ENCODE data around the gene ARRDC2.

DNA sequence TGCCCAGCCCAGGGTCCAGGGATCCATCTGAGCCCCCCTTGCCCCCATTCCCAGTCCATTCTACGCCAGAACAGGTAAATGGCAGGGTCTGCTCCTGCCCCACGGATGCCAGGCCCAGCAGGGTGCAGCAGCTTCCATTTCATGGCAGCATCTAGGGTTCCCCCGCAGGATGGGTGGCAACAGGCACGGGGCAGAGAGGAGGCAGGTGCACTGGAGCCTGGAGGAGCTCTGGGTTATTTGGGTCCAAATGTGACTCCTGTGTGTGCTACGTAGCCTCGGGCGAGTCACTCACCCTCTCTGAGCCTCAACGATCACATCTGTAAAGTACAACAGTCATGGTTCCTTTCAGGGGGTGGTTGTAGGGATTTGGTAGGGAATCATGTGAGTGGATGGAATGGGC lies 51.3 kb downstream of the ARRDC2 start:
- no peak for TF ChIP-seq HCFC1 (IDR thresholded peaks at IDR 0.05; ENCODE audit: low read length)
- TF ChIP-seq, protein P1, sequence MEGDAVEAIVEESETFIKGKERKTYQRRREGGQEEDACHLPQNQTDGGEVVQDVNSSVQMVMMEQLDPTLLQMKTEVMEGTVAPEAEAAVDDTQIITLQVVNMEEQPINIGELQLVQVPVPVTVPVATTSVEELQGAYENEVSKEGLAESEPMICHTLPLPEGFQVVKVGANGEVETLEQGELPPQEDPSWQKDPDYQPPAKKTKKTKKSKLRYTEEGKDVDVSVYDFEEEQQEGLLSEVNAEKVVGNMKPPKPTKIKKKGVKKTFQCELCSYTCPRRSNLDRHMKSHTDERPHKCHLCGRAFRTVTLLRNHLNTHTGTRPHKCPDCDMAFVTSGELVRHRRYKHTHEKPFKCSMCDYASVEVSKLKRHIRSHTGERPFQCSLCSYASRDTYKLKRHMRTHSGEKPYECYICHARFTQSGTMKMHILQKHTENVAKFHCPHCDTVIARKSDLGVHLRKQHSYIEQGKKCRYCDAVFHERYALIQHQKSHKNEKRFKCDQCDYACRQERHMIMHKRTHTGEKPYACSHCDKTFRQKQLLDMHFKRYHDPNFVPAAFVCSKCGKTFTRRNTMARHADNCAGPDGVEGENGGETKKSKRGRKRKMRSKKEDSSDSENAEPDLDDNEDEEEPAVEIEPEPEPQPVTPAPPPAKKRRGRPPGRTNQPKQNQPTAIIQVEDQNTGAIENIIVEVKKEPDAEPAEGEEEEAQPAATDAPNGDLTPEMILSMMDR (IDR thresholded peaks at IDR 0.05 in 2 of 3, conservative IDR thresholded peaks at IDR 0.05 in 1 of 3; ENCODE audit: control insufficient read depth in 2 of 3, extremely low read depth in 1 of 3, insufficient read depth in 1 of 3, low read depth in 3 of 3, low read length in 3 of 3), result no peak
- TF ChIP-seq POLR2AphosphoS2 (IDR thresholded peaks at IDR 0.05; ENCODE audit: low read depth, low read length), result no peak
- TF ChIP-seq, protein P2, sequence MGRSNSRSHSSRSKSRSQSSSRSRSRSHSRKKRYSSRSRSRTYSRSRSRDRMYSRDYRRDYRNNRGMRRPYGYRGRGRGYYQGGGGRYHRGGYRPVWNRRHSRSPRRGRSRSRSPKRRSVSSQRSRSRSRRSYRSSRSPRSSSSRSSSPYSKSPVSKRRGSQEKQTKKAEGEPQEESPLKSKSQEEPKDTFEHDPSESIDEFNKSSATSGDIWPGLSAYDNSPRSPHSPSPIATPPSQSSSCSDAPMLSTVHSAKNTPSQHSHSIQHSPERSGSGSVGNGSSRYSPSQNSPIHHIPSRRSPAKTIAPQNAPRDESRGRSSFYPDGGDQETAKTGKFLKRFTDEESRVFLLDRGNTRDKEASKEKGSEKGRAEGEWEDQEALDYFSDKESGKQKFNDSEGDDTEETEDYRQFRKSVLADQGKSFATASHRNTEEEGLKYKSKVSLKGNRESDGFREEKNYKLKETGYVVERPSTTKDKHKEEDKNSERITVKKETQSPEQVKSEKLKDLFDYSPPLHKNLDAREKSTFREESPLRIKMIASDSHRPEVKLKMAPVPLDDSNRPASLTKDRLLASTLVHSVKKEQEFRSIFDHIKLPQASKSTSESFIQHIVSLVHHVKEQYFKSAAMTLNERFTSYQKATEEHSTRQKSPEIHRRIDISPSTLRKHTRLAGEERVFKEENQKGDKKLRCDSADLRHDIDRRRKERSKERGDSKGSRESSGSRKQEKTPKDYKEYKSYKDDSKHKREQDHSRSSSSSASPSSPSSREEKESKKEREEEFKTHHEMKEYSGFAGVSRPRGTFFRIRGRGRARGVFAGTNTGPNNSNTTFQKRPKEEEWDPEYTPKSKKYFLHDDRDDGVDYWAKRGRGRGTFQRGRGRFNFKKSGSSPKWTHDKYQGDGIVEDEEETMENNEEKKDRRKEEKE (IDR thresholded peaks at IDR 0.05), result no peak
- TF ChIP-seq, protein P3, sequence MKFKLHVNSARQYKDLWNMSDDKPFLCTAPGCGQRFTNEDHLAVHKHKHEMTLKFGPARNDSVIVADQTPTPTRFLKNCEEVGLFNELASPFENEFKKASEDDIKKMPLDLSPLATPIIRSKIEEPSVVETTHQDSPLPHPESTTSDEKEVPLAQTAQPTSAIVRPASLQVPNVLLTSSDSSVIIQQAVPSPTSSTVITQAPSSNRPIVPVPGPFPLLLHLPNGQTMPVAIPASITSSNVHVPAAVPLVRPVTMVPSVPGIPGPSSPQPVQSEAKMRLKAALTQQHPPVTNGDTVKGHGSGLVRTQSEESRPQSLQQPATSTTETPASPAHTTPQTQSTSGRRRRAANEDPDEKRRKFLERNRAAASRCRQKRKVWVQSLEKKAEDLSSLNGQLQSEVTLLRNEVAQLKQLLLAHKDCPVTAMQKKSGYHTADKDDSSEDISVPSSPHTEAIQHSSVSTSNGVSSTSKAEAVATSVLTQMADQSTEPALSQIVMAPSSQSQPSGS (IDR thresholded peaks at IDR 0.05; ENCODE audit: low read length), result no peak
- TF ChIP-seq SRF (IDR thresholded peaks at IDR 0.05; ENCODE audit: low read depth in 2 of 2, low read length in 2 of 2), result no peak
- no peak for TF ChIP-seq SPI1 (IDR thresholded peaks at IDR 0.05; ENCODE audit: borderline replicate concordance, insufficient read depth, low read depth, low read length)
- TF ChIP-seq CREM (IDR thresholded peaks at IDR 0.05; ENCODE audit: low read depth), result no peak
- TF ChIP-seq POLR2AphosphoS5 (IDR thresholded peaks at IDR 0.05; ENCODE audit: low read length), result no peak
- TF ChIP-seq POLR2A (IDR thresholded peaks at IDR 0.05; ENCODE audit: low read depth, low read length), result no peak
- TF ChIP-seq IKZF2 (IDR thresholded peaks at IDR 0.05), result no peak
- TF ChIP-seq EZH2 (IDR thresholded peaks at IDR 0.05; ENCODE audit: borderline replicate concordance, control insufficient read depth, low read depth, low read length), result no peak
- TF ChIP-seq, protein P4, sequence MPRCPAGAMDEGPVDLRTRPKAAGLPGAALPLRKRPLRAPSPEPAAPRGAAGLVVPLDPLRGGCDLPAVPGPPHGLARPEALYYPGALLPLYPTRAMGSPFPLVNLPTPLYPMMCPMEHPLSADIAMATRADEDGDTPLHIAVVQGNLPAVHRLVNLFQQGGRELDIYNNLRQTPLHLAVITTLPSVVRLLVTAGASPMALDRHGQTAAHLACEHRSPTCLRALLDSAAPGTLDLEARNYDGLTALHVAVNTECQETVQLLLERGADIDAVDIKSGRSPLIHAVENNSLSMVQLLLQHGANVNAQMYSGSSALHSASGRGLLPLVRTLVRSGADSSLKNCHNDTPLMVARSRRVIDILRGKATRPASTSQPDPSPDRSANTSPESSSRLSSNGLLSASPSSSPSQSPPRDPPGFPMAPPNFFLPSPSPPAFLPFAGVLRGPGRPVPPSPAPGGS (IDR thresholded peaks at IDR 0.05; ENCODE audit: borderline replicate concordance, insufficient read depth, low read depth, low read length, poor library complexity, severe bottlenecking), result no peak
- TF ChIP-seq, protein P5, sequence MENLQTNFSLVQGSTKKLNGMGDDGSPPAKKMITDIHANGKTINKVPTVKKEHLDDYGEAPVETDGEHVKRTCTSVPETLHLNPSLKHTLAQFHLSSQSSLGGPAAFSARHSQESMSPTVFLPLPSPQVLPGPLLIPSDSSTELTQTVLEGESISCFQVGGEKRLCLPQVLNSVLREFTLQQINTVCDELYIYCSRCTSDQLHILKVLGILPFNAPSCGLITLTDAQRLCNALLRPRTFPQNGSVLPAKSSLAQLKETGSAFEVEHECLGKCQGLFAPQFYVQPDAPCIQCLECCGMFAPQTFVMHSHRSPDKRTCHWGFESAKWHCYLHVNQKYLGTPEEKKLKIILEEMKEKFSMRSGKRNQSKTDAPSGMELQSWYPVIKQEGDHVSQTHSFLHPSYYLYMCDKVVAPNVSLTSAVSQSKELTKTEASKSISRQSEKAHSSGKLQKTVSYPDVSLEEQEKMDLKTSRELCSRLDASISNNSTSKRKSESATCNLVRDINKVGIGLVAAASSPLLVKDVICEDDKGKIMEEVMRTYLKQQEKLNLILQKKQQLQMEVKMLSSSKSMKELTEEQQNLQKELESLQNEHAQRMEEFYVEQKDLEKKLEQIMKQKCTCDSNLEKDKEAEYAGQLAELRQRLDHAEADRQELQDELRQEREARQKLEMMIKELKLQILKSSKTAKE (IDR thresholded peaks at IDR 0.05; ENCODE audit: low read depth, poor library complexity, severe bottlenecking), result no peak

All from GM12878 (cell line).